ENCODE measurements around the gene CLSTN3. TPM values are rescaled to one million over a fixed set of nuclear protein-coding genes. Genes with fewer than 3 reads are reported as not detected.

CLSTN3 gene
- total and polyA plus RNA-seq, 2 donors from 2014 or later, result 33.0 to 64.2 TPM

DNA sequence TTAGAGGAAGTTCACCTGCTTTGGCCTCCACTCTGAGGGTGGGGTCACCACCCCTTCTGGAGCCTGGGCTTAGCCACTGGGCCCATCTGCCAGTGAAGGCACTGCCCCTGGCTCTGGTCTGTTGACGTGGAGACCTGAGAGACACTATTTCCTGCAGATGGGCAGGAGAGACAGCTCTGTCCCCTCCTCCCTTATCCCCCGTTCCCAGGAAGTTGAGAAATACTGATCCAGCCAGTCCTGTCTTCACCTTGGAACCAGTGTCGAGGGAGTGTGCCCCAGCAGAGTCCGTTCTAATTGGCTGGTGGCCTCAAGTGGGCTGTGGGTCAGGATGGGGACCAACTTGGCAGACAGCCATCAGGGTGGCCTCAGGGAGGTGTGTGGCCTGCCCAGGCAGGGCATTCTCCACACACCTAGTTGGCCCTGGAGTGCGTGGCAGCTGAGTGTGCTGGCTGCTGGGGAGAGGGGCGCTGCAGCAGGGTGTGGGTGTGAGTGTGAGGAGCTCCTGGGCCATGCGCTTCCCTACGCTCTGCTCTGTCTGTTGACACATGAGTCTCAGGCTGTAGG, 25.4 kb downstream of the CLSTN3 start:
- H3K4me1 ChIP-seq (ENCODE audit: control insufficient read depth in 2 of 3, insufficient read depth in 2 of 3, low read depth in 1 of 3, low read length in 3 of 3), result no peaks in the 10 kb centered on the region
- no peaks in the 10 kb centered on the region for H3K27me3 ChIP-seq (ENCODE audit: control insufficient read depth, insufficient read depth, low read length)
- no peak overlapping the region for H3K27ac ChIP-seq (ENCODE audit: low read depth in 2 of 2, low read length in 2 of 2)
- H3K36me3 ChIP-seq (ENCODE audit: control insufficient read depth in 2 of 3, insufficient read depth in 3 of 3, low read length in 3 of 3), result peaks cover 3 to 19% (median 10%) of the 10 kb centered on the region in 3 donors
- no peaks in the 10 kb centered on the region for H3K9me3 ChIP-seq (ENCODE audit: control insufficient read depth in 2 of 3, insufficient read depth in 1 of 3, low read length in 3 of 3)
- DNase-seq, result peak in 1 of 5 donors; percentile 42
- no peak for FAIRE-seq
- intact Hi-C loops (cut with DNase I), result no loop called here
- no peak overlapping the region for H3K4me3 ChIP-seq (ENCODE audit: low read length in 3 of 3)
- TF ChIP-seq, protein P1, sequence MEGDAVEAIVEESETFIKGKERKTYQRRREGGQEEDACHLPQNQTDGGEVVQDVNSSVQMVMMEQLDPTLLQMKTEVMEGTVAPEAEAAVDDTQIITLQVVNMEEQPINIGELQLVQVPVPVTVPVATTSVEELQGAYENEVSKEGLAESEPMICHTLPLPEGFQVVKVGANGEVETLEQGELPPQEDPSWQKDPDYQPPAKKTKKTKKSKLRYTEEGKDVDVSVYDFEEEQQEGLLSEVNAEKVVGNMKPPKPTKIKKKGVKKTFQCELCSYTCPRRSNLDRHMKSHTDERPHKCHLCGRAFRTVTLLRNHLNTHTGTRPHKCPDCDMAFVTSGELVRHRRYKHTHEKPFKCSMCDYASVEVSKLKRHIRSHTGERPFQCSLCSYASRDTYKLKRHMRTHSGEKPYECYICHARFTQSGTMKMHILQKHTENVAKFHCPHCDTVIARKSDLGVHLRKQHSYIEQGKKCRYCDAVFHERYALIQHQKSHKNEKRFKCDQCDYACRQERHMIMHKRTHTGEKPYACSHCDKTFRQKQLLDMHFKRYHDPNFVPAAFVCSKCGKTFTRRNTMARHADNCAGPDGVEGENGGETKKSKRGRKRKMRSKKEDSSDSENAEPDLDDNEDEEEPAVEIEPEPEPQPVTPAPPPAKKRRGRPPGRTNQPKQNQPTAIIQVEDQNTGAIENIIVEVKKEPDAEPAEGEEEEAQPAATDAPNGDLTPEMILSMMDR (IDR thresholded peaks at IDR 0.05; ENCODE audit: borderline replicate concordance, extremely low read depth, insufficient read depth), result no peak
- no peak overlapping the region for H3K9ac ChIP-seq (ENCODE audit: low read length in 3 of 3)

- no peaks in the 10 kb centered on the region for H3K27me3 ChIP-seq (ENCODE audit: control insufficient read depth, insufficient read depth, low read length)
- H3K4me1 ChIP-seq (ENCODE audit: control insufficient read depth in 2 of 3, insufficient read depth in 2 of 3, low read depth in 1 of 3, low read length in 3 of 3), result no peaks in the 10 kb centered on the region
- H3K4me3 ChIP-seq (ENCODE audit: low read length in 3 of 3), result no peak overlapping the region
- intact Hi-C loops (cut with DNase I), result no loop called here
- no peak overlapping the region for H3K9ac ChIP-seq (ENCODE audit: low read length in 3 of 3)
- H3K9me3 ChIP-seq (ENCODE audit: control insufficient read depth in 2 of 3, insufficient read depth in 1 of 3, low read length in 3 of 3), result no peaks in the 10 kb centered on the region
- DNase-seq (no peak), FAIRE-seq (no peak)
- TF ChIP-seq, protein P1 (IDR thresholded peaks at IDR 0.05; ENCODE audit: borderline replicate concordance, extremely low read depth, insufficient read depth), result no peak
- no peak overlapping the region for H3K27ac ChIP-seq (ENCODE audit: low read depth in 2 of 2, low read length in 2 of 2)
- H3K36me3 ChIP-seq (ENCODE audit: control insufficient read depth in 2 of 3, insufficient read depth in 3 of 3, low read length in 3 of 3), result peaks cover 0 to 19% (median 3%) of the 10 kb centered on the region in 3 donors
These were observed 26.4 kb downstream of the CLSTN3 start for GRCh38 chr12:7156259-7157197.

DNA sequence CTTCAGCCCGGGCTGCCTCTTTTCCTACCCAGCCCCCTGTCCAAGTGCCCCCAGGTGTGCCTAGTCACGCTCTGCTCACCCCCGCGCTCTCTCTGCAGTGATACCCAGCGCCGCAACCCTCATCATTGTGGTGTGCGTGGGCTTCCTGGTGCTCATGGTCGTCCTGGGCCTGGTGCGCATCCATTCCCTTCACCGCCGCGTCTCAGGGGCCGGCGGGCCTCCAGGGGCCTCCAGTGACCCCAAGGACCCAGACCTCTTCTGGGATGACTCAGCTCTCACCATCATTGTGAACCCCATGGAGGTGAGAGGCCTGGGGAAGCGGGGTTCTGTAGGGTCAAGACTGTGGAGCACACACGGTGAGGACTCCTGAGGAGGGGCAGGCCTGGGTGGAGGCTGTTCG, 27.2 kb downstream of the CLSTN3 start:
- Histone ChIP-seq H3K9ac (ENCODE audit: low read length in 3 of 3) (no peak overlapping the region), H3K27me3 (ENCODE audit: control insufficient read depth, insufficient read depth, low read length) (no peaks in the 10 kb centered on the region), H3K36me3 (ENCODE audit: control insufficient read depth in 2 of 3, insufficient read depth in 3 of 3, low read length in 3 of 3) (peaks cover 0 to 19% (median 2%) of the 10 kb centered on the region in 3 donors), H3K27ac (ENCODE audit: low read depth in 2 of 2, low read length in 2 of 2) (no peak overlapping the region), H3K4me3 (ENCODE audit: low read length in 3 of 3) (no peak overlapping the region), H3K9me3 (ENCODE audit: control insufficient read depth in 2 of 3, insufficient read depth in 1 of 3, low read length in 3 of 3) (no peaks in the 10 kb centered on the region), H3K4me1 (ENCODE audit: control insufficient read depth in 2 of 3, insufficient read depth in 2 of 3, low read depth in 1 of 3, low read length in 3 of 3) (no peaks in the 10 kb centered on the region)
- TF ChIP-seq, protein P1 (IDR thresholded peaks at IDR 0.05; ENCODE audit: borderline replicate concordance, extremely low read depth, insufficient read depth), result no peak
- no peak for FAIRE-seq
- DNase-seq, result no peak
- intact Hi-C loops (cut with DNase I), result no loop called here

All from kidney (tissue), 14 donors.